OCI-M1 (cell line): ENCODE measurements around the gene MAT2A.
"Not testable (repeated sequence)": the region's sequence is repeated elsewhere in the genome, so short reads cannot be mapped to it uniquely, and the experiment has no call there.

Source experiments
- DNase-seq: peaks from one replicate; lab custom pipeline; 2025; lab: John Stamatoyannopoulos, UW

Gene MAT2A

GRCh38 chr2:85579266-85579935, 40.4 kb downstream of the MAT2A start:
- DNase-seq, result peak; percentile 11

- DNase-seq, result no peak
These were observed 41.2 kb downstream of the MAT2A start for GRCh38 chr2:85580206-85580605.

DNA sequence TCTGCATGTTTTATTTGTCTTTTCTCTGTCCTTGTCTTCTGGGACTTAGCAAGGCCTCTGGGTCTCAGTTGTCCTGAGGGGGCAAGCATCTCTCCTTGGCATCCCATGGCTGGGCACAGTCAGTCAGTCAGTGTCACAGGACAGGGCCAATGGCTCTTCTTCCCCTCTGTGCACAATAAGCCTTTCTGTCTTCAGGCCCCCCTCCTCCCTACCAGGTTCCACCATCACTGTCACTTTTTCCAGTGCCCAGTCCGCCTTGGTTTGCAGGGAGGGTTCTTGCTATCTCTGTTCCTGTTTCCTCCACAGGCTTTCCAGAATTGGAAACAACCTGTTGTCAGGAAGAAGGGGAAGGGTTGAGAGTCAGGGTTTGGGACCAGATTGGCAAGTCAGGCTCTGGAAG, 43.5 kb downstream of the MAT2A start:
- DNase-seq, result no peak

DNA sequence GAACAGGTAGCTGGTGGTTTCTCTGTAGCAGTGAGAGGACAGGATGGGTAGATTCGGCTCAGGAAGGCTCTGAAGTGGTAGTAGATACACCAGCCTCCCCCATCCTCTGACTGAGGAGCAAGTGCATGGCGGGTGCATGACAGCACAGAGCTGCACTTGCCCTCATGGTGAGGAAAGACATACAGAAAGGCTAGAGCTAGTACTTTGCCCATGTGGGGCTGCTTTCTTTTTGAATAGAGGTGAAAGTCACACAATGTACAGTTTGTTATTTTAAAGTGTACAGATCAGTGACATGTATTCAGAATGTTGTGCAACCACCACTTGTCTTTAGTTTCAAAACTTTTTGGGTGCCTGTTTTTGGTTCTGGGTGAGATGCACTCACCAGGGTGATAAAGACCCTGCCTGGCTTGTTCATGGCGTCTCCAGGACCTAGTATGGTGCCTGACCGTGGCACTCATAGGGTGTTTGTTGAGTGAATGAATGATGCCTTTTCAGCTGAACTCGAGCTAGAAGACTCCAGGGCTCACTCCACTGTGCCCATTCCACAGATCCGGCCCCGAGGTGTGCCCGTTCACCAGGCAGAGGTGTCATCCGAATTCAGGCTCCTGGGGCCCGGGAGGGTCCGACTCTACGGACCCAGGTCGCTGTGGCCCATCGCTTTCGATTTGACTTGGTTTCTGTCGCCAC, 44.8 kb downstream of the MAT2A start:
- no peak for DNase-seq

GRCh38 chr2:85584354-85584856, 45.4 kb downstream of the MAT2A start, which contains the start of gene VAMP5:
TSS of gene VAMP5 (plus strand) at chr2:85584431. CDS start at chr2:85584491, 60 bp downstream.
- DNase-seq, result no peak

- peak; percentile 27 for DNase-seq
These were observed 46.2 kb downstream of the MAT2A start for GRCh38 chr2:85584857-85585780.

GRCh38 chr2:85585781-85586105, 46.8 kb downstream of the MAT2A start:
- peak; percentile 55 for DNase-seq

- no peak for DNase-seq
These were observed 49.3 kb downstream of the MAT2A start for GRCh38 chr2:85588236-85588635.

- no peak for DNase-seq
These were observed 49.7 kb downstream of the MAT2A start for GRCh38 chr2:85588645-85589044.

DNA sequence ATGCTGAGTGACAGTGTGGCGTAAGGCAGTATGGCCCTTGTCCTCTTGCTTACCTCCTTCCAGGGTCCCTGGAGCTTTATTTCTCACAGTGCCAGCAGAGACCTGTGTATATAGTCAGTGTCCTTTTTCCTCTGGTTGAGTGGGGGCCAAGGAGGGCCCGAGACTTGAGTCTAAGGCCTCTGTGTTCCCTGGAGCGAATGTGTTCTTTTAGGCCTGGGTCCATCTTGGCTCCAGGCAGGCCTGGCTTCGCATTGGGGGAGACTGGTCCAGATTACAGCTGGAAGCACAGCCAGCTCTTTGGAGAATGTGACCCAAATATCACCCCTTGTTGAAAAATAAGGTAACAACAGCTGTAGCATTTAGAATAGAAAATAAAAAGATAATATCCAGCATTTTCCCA, 50.2 kb downstream of the MAT2A start:
- DNase-seq, result no peak

DNA sequence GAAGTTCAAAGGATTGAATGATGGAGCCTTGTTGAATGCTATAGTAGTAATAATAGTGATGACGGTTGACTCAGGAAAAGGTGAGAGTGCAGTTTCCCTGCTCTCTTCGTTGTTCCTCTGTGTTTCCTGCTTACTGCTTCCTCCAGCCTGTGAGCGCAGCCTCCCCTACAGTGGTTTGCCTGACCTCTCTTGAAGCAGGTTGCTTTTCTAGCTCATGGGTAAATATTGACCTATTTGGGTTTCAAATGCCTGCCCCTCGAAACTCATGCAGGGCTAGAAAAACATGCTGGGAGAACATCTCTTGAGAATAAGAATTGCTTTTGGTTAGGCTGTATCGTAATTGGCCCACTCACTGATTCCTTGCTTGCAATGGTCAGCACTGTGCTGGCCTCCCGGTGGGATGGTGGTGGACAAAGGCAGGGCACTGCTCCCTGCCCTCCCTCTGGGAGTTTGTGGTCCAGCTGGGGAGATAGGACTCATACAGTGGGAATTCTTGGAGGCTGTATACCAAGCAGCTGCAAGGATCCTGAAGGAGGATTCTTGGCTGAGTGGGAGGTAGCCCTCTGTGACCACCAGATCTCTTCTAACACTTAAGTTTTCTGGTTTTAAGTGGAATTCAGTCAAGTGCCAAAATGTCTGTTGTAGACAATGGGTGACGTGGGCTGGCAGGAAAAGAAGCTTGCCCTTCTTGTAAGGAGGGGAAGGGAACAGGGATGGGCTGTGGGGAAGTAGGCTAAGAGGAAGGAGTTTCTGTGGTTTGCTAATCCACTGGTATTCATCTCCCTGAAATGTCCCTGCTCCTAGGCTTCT, 51.2 kb downstream of the MAT2A start:
- peak; percentile 12 for DNase-seq

GRCh38 chr2:85590950-85591349, 52.0 kb downstream of the MAT2A start:
- DNase-seq, result no peak

DNA sequence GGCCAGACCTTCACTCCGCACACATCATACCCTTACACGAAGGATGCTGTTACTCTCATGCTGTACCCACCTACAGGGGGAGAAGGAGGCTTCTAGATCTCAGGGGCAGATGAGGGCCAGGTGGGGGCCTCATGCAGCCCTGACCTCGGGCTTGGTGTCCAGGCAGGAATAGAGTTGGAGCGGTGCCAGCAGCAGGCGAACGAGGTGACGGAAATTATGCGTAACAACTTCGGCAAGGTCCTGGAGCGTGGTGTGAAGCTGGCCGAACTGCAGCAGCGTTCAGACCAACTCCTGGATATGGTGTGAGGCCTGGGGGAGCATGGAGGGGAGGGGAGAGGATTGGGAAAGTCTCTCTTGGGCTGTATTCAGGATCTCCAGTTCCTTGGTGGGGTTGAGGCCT, 52.6 kb downstream of the MAT2A start:
- no peak for DNase-seq

DNA sequence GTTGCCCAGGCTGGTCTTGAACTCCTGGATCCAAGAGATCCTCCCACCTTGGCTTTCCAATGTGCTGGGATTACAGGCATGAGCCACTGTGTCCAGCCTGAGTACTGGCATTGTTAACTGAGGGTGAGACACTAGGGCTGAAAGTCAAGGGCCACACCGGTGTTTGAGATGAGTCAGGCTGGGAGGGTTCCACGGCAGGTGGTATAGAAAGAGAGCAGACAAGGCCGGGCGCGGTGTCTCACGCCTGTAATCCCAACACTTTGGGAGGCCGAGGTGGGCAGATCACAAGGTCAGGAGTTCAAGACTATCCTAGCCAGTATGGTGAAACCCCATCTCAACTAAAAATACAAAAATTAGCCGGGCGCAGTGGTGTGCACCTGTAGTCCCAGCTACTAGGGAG, 53.3 kb downstream of the MAT2A start:
- not testable (repeated sequence) for DNase-seq

GRCh38 chr2:85593023-85593422, 54.1 kb downstream of the MAT2A start:
- no peak for DNase-seq
